GM06990 (cell line): ENCODE measurements around the gene GBX1.

Source experiments
- DNase-seq: peaks from one replicate; pipeline ENCODE4 v3.0.0-alpha.2; 2011; ENCODE audit not compliant: insufficient read length; ENCODE audit errors: extremely low read depth
- H3K27me3 ChIP-seq: replicated peaks from 2 replicates; pipeline ENCODE4 v1.6.0; 2011; ENCODE audit warnings: low read length; ENCODE audit not compliant: control insufficient read depth, insufficient read depth
- H3K36me3 ChIP-seq: 2 replicates; pipeline ENCODE4 v1.5.1; 2011; ENCODE audit warnings: low read length; ENCODE audit not compliant: control insufficient read depth, insufficient read depth
- H3K4me3 ChIP-seq: replicated peaks from 2 replicates; pipeline ENCODE4 v1.5.1; 2011; ENCODE audit warnings: low read depth, mild to moderate bottlenecking, control low read depth, low read length
- CTCF ChIP-seq: IDR thresholded peaks from 2 replicates; pipeline ENCODE4 v1.5.1; 2011; ENCODE audit warnings: low read length, control low read depth, mild to moderate bottlenecking, inconsistent platforms; ENCODE audit not compliant: insufficient read depth, poor library complexity, severe bottlenecking

Gene GBX1

GRCh38 chr7:151131592-151132293 lies 35.8 kb downstream of the GBX1 start:
- Histone ChIP-seq H3K27me3 (no peaks in the 10 kb centered on the region), H3K36me3 (peaks cover 18% of the 10 kb centered on the region), H3K4me3 (no peak overlapping the region)
- TF ChIP-seq CTCF = no peak
- DNase-seq = no peak

- Histone ChIP-seq H3K36me3 (peaks cover 18% of the 10 kb centered on the region), H3K4me3 (no peak overlapping the region), H3K27me3 (no peaks in the 10 kb centered on the region)
- no peak for DNase-seq
- no peak for TF ChIP-seq CTCF
These were observed 36.3 kb downstream of the GBX1 start for GRCh38 chr7:151131224-151131591.

- no peak for TF ChIP-seq CTCF
- Histone ChIP-seq H3K27me3 (no peaks in the 10 kb centered on the region), H3K36me3 (peaks cover 18% of the 10 kb centered on the region), H3K4me3 (no peak overlapping the region)
- no peak for DNase-seq
These were observed 36.7 kb downstream of the GBX1 start for GRCh38 chr7:151130741-151131157.

GRCh38 chr7:151129960-151130591 lies 37.4 kb downstream of the GBX1 start:
- Histone ChIP-seq H3K27me3 (no peaks in the 10 kb centered on the region), H3K4me3 (no peak overlapping the region), H3K36me3 (peaks cover 13% of the 10 kb centered on the region)
- TF ChIP-seq CTCF = no peak
- no peak for DNase-seq

- TF ChIP-seq CTCF = no peak
- no peaks in the 10 kb centered on the region for H3K27me3 ChIP-seq
- DNase-seq = no peak
- H3K4me3 ChIP-seq = no peak overlapping the region
- peaks cover 11% of the 10 kb centered on the region for H3K36me3 ChIP-seq
These were observed 38.2 kb downstream of the GBX1 start for GRCh38 chr7:151129117-151129959.
